DOHH2 (cell line): ENCODE data around the gene MYO1F.
"Not testable (repeated sequence)": the region's sequence is repeated elsewhere in the genome, so short reads cannot be mapped to it uniquely, and the experiment has no call there.

Experiments
- H3F3A ChIP-seq: fragments of 200-600 bp; sonication (generic), shearing (Covaris generic); 2 replicates; pipeline ENCODE4 v1.6.0; 2016; ENCODE audit warnings: antibody characterized with exemption, mild to moderate bottlenecking; ENCODE audit not compliant: control insufficient read depth, insufficient read depth
- H3K27ac ChIP-seq: fragments of 200-600 bp; sonication (generic); 2 replicates; pipeline ENCODE4 v1.5.1; 2014; ENCODE audit warnings: low read depth, mild to moderate bottlenecking, low read length, moderate library complexity
- H3K27me3 ChIP-seq: fragments of 200-600 bp; sonication (generic); 2 replicates; pipeline ENCODE4 v1.6.1; 2014; ENCODE audit warnings: mild to moderate bottlenecking, low read length, mixed read lengths; ENCODE audit not compliant: control insufficient read depth
- H3K36me3 ChIP-seq: fragments of 200-600 bp; sonication (generic); 2 replicates; pipeline ENCODE4 v1.6.1; 2014; ENCODE audit warnings: mild to moderate bottlenecking, low read length, moderate library complexity, mixed read lengths; ENCODE audit not compliant: control insufficient read depth
- H3K4me1 ChIP-seq: fragments of 200-600 bp; sonication (generic); 2 replicates; pipeline ENCODE4 v1.6.1; 2014; ENCODE audit warnings: mild to moderate bottlenecking, low read length, mixed read lengths; ENCODE audit not compliant: control insufficient read depth
- H3K4me2 ChIP-seq: fragments of 200-600 bp; sonication (generic); 2 replicates; pipeline ENCODE4 v1.6.0; 2014; ENCODE audit warnings: mild to moderate bottlenecking, low read length, moderate library complexity
- H3K4me3 ChIP-seq: fragments of 200-600 bp; sonication (generic); 2 replicates; pipeline ENCODE4 v1.5.1; 2014; ENCODE audit warnings: mild to moderate bottlenecking, low read length, mixed read lengths
- H3K79me2 ChIP-seq: fragments of 200-600 bp; sonication (generic); 2 replicates; pipeline ENCODE4 v1.6.1; 2014; ENCODE audit warnings: mild to moderate bottlenecking, low read length, mixed read lengths; ENCODE audit not compliant: control insufficient read depth
- H3K9me2 ChIP-seq: fragments of 200-600 bp; sonication (generic); replicated peaks from 2 replicates; pipeline ENCODE4 v1.6.1; 2014; ENCODE audit warnings: mild to moderate bottlenecking, low read length, mixed read lengths; ENCODE audit not compliant: control insufficient read depth
- H3K9me3 ChIP-seq: fragments of 200-600 bp; sonication (generic); 2 replicates; pipeline ENCODE4 v1.6.1; 2014; ENCODE audit warnings: antibody characterized with exemption, low read length, mixed read lengths; ENCODE audit not compliant: control insufficient read depth, insufficient read depth
- H4K20me1 ChIP-seq: fragments of 200-600 bp; sonication (generic); 2 replicates; pipeline ENCODE4 v1.6.0; 2014; ENCODE audit warnings: low read depth, mild to moderate bottlenecking, antibody characterized with exemption, low read length, moderate library complexity; ENCODE audit not compliant: control insufficient read depth, insufficient read depth
- CTCF ChIP-seq: fragments of 200-600 bp; sonication (generic); IDR thresholded peaks from one replicate; pipeline ENCODE4 v1.5.1; 2014; ENCODE audit warnings: antibody characterized with exemption, mild to moderate bottlenecking, low read depth, low read length; ENCODE audit not compliant: poor library complexity, severe bottlenecking
- EZH2phosphoT487 ChIP-seq: fragments of 200-600 bp; sonication (generic); IDR thresholded peaks from 2 replicates; pipeline ENCODE4 v1.6.1; 2017; ENCODE audit warnings: borderline replicate concordance, mild to moderate bottlenecking, antibody characterized with exemption, low read length, moderate library complexity, mixed read lengths

MYO1F gene

GRCh38 chr19:8566855-8567254, 10.4 kb downstream of the MYO1F start:
- no peaks in the 10 kb centered on the region for H3K9me2 ChIP-seq
- no peaks in the 10 kb centered on the region for H3F3A ChIP-seq
- H3K4me1 ChIP-seq: no peaks in the 10 kb centered on the region
- no peaks in the 10 kb centered on the region for H3K27me3 ChIP-seq
- no peak overlapping the region for H3K27ac ChIP-seq
- H3K9me3 ChIP-seq: no peaks in the 10 kb centered on the region
- H4K20me1 ChIP-seq: no peaks in the 10 kb centered on the region
- no peak overlapping the region for H3K4me2 ChIP-seq
- no peak overlapping the region for H3K4me3 ChIP-seq
- no peaks in the 10 kb centered on the region for H3K79me2 ChIP-seq
- H3K36me3 ChIP-seq: no peaks in the 10 kb centered on the region
- TF ChIP-seq EZH2phosphoT487 (no peak), CTCF (no peak)

GRCh38 chr19:8564866-8565265, 12.4 kb downstream of the MYO1F start:
- not testable (repeated sequence) for H3K79me2 ChIP-seq, H3K9me3 ChIP-seq, H3K27ac ChIP-seq, H3K4me1 ChIP-seq, H4K20me1 ChIP-seq, H3F3A ChIP-seq, H3K9me2 ChIP-seq, H3K4me3 ChIP-seq, H3K27me3 ChIP-seq, H3K4me2 ChIP-seq, H3K36me3 ChIP-seq

GRCh38 chr19:8561075-8561764, 16.0 kb downstream of the MYO1F start:
- H3K79me2 ChIP-seq: no peaks in the 10 kb centered on the region
- no peaks in the 10 kb centered on the region for H3K36me3 ChIP-seq
- H3K9me2 ChIP-seq: no peaks in the 10 kb centered on the region
- TF ChIP-seq CTCF (no peak), EZH2phosphoT487 (no peak)
- no peak overlapping the region for H3K4me2 ChIP-seq
- H3K9me3 ChIP-seq: no peaks in the 10 kb centered on the region
- H4K20me1 ChIP-seq: no peaks in the 10 kb centered on the region
- no peaks in the 10 kb centered on the region for H3K4me1 ChIP-seq
- no peaks in the 10 kb centered on the region for H3F3A ChIP-seq
- no peak overlapping the region for H3K4me3 ChIP-seq
- no peak overlapping the region for H3K27ac ChIP-seq
- no peaks in the 10 kb centered on the region for H3K27me3 ChIP-seq

- Histone ChIP-seq H3K27me3 (no peaks in the 10 kb centered on the region), H3K4me2 (no peak overlapping the region), H3K27ac (no peak overlapping the region), H3K4me1 (no peaks in the 10 kb centered on the region), H3K36me3 (no peaks in the 10 kb centered on the region), H3K9me2 (no peaks in the 10 kb centered on the region), H4K20me1 (no peaks in the 10 kb centered on the region), H3K9me3 (no peaks in the 10 kb centered on the region), H3K4me3 (no peak overlapping the region), H3K79me2 (no peaks in the 10 kb centered on the region), H3F3A (no peaks in the 10 kb centered on the region)
- no peak for TF ChIP-seq CTCF
- TF ChIP-seq EZH2phosphoT487: no peak
These were observed 18.9 kb downstream of the MYO1F start for GRCh38 chr19:8558325-8558724.
